Measurements from ENCODE around the gene GRM7. TPM values are rescaled to one million over a fixed set of nuclear protein-coding genes. Genes with fewer than 3 reads are reported as not detected.

Gene GRM7
- total and polyA plus RNA-seq, 10 donors = 0.02 to 0.20 (median 0.14) TPM; not detected in 7

GRCh38 chr3:7194071-7194835 lies 333.3 kb downstream of the GRM7 start:
- Histone ChIP-seq H3K36me3 (no peaks in the 10 kb centered on the region), H3K4me3 (no peak overlapping the region), H3K9me3 (peaks cover 0 to 3% (median 0%) of the 10 kb centered on the region in 8 donors), H3K4me1 (no peaks in the 10 kb centered on the region), H3K27ac (no peak overlapping the region), H3K27me3 (replicated peaks in 1 of 7) (no peaks in the 10 kb centered on the region)
- no peak for DNase-seq
- intact Hi-C loops (cut with DNase I; ENCODE audit: low total_unique reads) = no loop called here
- TF ChIP-seq POLR2A (IDR thresholded peaks at IDR 0.05) = no peak
- TF ChIP-seq CTCF (IDR thresholded peaks at IDR 0.05 in 8 of 11, conservative IDR thresholded peaks at IDR 0.05 in 3 of 11) = no peak
- no peak for TF ChIP-seq POLR2AphosphoS5 (IDR thresholded peaks at IDR 0.05)
- WGBS, 5 donors = 75 to 85% (median 79%) methylated on average over 6 of the region's 6 CpGs

- WGBS, 5 donors = 56 to 87% (median 71%) methylated on average over 1 of the region's 1 CpG
- Histone ChIP-seq H3K9me3 (peaks cover 0 to 15% (median 0%) of the 10 kb centered on the region in 8 donors), H3K4me3 (no peak overlapping the region), H3K4me1 (no peaks in the 10 kb centered on the region), H3K27me3 (replicated peaks in 1 of 7) (no peaks in the 10 kb centered on the region), H3K27ac (no peak overlapping the region), H3K36me3 (no peaks in the 10 kb centered on the region)
- intact Hi-C loops (cut with DNase I; ENCODE audit: low total_unique reads) = no loop called here
- TF ChIP-seq POLR2AphosphoS5 (IDR thresholded peaks at IDR 0.05) = no peak
- DNase-seq = no peak
Observed at GRCh38 chr3:7195934-7196333, 335.0 kb downstream of the GRM7 start.

- Histone ChIP-seq H3K36me3 (no peaks in the 10 kb centered on the region), H3K9me3 (peaks cover 0 to 15% (median 0%) of the 10 kb centered on the region in 8 donors), H3K4me1 (peaks cover 0 to 11% (median 2%) of the 10 kb centered on the region in 6 donors), H3K27ac (no peak overlapping the region), H3K4me3 (no peak overlapping the region), H3K27me3 (replicated peaks in 1 of 7) (no peaks in the 10 kb centered on the region)
- intact Hi-C loops (cut with DNase I; ENCODE audit: low total_unique reads) = no loop called here
- DNase-seq = no peak
- TF ChIP-seq CTCF (IDR thresholded peaks at IDR 0.05 in 8 of 11, conservative IDR thresholded peaks at IDR 0.05 in 3 of 11) = no peak
- no peak for TF ChIP-seq POLR2A (IDR thresholded peaks at IDR 0.05)
- no peak for TF ChIP-seq POLR2AphosphoS5 (IDR thresholded peaks at IDR 0.05)
- 69 to 81% (median 76%) methylated on average over 2 of the region's 2 CpGs for WGBS, 5 donors
Observed at GRCh38 chr3:7201784-7202183, 340.9 kb downstream of the GRM7 start.

- Histone ChIP-seq H3K9me3 (peaks cover 0 to 13% (median 0%) of the 10 kb centered on the region in 8 donors), H3K36me3 (no peaks in the 10 kb centered on the region), H3K27me3 (replicated peaks in 1 of 7) (no peaks in the 10 kb centered on the region), H3K4me1 (peaks cover 0 to 15% (median 2%) of the 10 kb centered on the region in 6 donors), H3K27ac (no peak overlapping the region), H3K4me3 (no peak overlapping the region)
- intact Hi-C loops (cut with DNase I; ENCODE audit: low total_unique reads) = no loop called here
- TF ChIP-seq POLR2AphosphoS5 (IDR thresholded peaks at IDR 0.05) (no peak), CTCF (IDR thresholded peaks at IDR 0.05 in 8 of 11, conservative IDR thresholded peaks at IDR 0.05 in 3 of 11) (no peak), POLR2A (IDR thresholded peaks at IDR 0.05) (no peak)
- WGBS, 5 donors = 77 to 90% (median 84%) methylated on average over 5 of the region's 5 CpGs
- DNase-seq = no peak
Observed at GRCh38 chr3:7203969-7204847, 343.3 kb downstream of the GRM7 start.
